Testis (tissue), 3 donors: ENCODE data around the gene GMDS. TPM values are rescaled to one million over a fixed set of nuclear protein-coding genes. Genes with fewer than 3 reads are reported as not detected.
A peak's percentile ranks its signal among the peaks of the same experiment; 100 is the strongest.

Source experiments
- DNase-seq: peaks from one replicate; pipeline ENCODE4 v3.0.0-alpha.2; 2019
- H3K27ac ChIP-seq, 2 donors: fragments of 200-600 bp; sonication (generic); one replicate each; pipeline ENCODE4 v1.5.1; 2019
- H3K27me3 ChIP-seq: fragments of 200-600 bp; sonication (generic); one replicate; pipeline ENCODE4 v1.5.1; 2019
- H3K36me3 ChIP-seq: fragments of 200-600 bp; sonication (generic); one replicate; pipeline ENCODE4 v1.5.1; 2017; ENCODE audit warnings: low read depth; ENCODE audit errors: missing control alignments
- H3K4me1 ChIP-seq: fragments of 200-600 bp; sonication (generic); one replicate; pipeline ENCODE4 v1.5.1; 2019
- H3K4me3 ChIP-seq, 2 donors: fragments of 200-600 bp; sonication (generic); one replicate each; pipeline ENCODE4 v1.5.1; 2017 to 2019
- H3K9me3 ChIP-seq: fragments of 200-600 bp; sonication (generic); one replicate; pipeline ENCODE4 v1.5.1; 2017
- CTCF ChIP-seq, 3 experiments: fragments of 450-650 bp in 2 of 3; fragments of 200-600 bp in 1 of 3; sonication (generic) in 1 of 3; IDR thresholded peaks; one replicate each; pipeline ENCODE4 v1.5.1; 2016 to 2019; ENCODE audit warnings: antibody characterized with exemption in 3 of 3, mild to moderate bottlenecking in 2 of 3, moderate library complexity in 1 of 3
- POLR2A ChIP-seq: fragments of 450-650 bp; IDR thresholded peaks from one replicate; pipeline ENCODE4 v1.6.1; 2017; ENCODE audit warnings: antibody characterized with exemption, mild to moderate bottlenecking, moderate library complexity
- WGBS, 2 donors: methylation state at CpG; one replicate each; pipeline ENCODE4 v1.1.5; 2018; 5-methylcytosine and 5-hydroxymethylcytosine counted together
- intact Hi-C: fragments of 100-400 bp; cut with DNase I; formaldehyde crosslinking; loops from one replicate; pipeline ENCODE4 v1.15.1; 2023; ENCODE audit warnings: low total_unique reads
- polyA plus RNA-seq: library from polyadenylated mRNA; stranded (reverse); fragments of 350-450 nt; fragmentation: Illumina TruSeq; extraction: RNeasy Lipid Tissue Mini Kit (QIAGEN cat#74804); gene quantifications from one replicate; pipeline ENCODE4 v1.2.3, GENCODE V29; 2014; ENCODE audit warnings: low read depth, low replicate concordance; ENCODE audit not compliant: insufficient read depth
- total RNA-seq, 2 donors: library from RNA; depleted of rRNA; stranded (reverse); fragments of >200 nt; gene quantifications; one replicate each; pipeline ENCODE4 v1.2.3, GENCODE V29; 2016

The GMDS gene
- total and polyA plus RNA-seq, 3 donors from 2014 or later = 19.6 to 31.1 (median 22.2) TPM

GRCh38 chr6:2197984-2198383, 47.4 kb downstream of the GMDS start:
- Histone ChIP-seq H3K4me3 (no peak overlapping the region), H3K9me3 (no peaks in the 10 kb centered on the region), H3K36me3 (no peaks in the 10 kb centered on the region), H3K27me3 (no peaks in the 10 kb centered on the region), H3K4me1 (no peaks in the 10 kb centered on the region), H3K27ac (no peak overlapping the region)
- no peak for DNase-seq
- TF ChIP-seq CTCF (IDR thresholded peaks at IDR 0.05) (no peak), POLR2A (no peak)
- intact Hi-C loops = loop anchor here (5.0 kb wide), 1 partner anchor 596 kb away; no protein-coding TSS in a partner anchor
- WGBS, 2 donors = 81 to 95% methylated on average over 4 of the region's 4 CpGs

- peak; percentile 28 for DNase-seq
- Histone ChIP-seq H3K9me3 (no peaks in the 10 kb centered on the region), H3K27me3 (no peaks in the 10 kb centered on the region), H3K36me3 (no peaks in the 10 kb centered on the region), H3K27ac (no peak overlapping the region), H3K4me1 (no peaks in the 10 kb centered on the region), H3K4me3 (no peak overlapping the region)
- 67 to 73% methylated on average over 7 of the region's 7 CpGs for WGBS, 2 donors
- TF ChIP-seq CTCF (IDR thresholded peaks at IDR 0.05) = no peak
- no peak for TF ChIP-seq POLR2A
- intact Hi-C loops = loop anchor here (5.0 kb wide), 1 partner anchor 595 kb away; no protein-coding TSS in a partner anchor
These were observed 48.2 kb downstream of the GMDS start for GRCh38 chr6:2197177-2197671.

GRCh38 chr6:2196079-2196679, 49.2 kb downstream of the GMDS start:
- no peak overlapping the region for H3K4me3 ChIP-seq
- peak; percentile 53 for DNase-seq
- H3K27ac ChIP-seq = no peak overlapping the region
- 29 to 42% methylated on average over 1 of the region's 1 CpG for WGBS, 2 donors
- no peaks in the 10 kb centered on the region for H3K4me1 ChIP-seq
- intact Hi-C loops = loop anchor here (5.0 kb wide), 1 partner anchor 594 kb away; no protein-coding TSS in a partner anchor
- H3K9me3 ChIP-seq = no peaks in the 10 kb centered on the region
- H3K27me3 ChIP-seq = no peaks in the 10 kb centered on the region
- no peaks in the 10 kb centered on the region for H3K36me3 ChIP-seq
- TF ChIP-seq POLR2A (no peak), CTCF (IDR thresholded peaks at IDR 0.05) (peak; percentile 60 to 64 (median 63))

GRCh38 chr6:2194643-2195042, 50.8 kb downstream of the GMDS start:
- H3K9me3 ChIP-seq = no peaks in the 10 kb centered on the region
- TF ChIP-seq POLR2A (no peak), CTCF (IDR thresholded peaks at IDR 0.05) (no peak)
- H3K4me3 ChIP-seq = no peak overlapping the region
- no peak for DNase-seq
- H3K27me3 ChIP-seq = no peaks in the 10 kb centered on the region
- no peak overlapping the region for H3K27ac ChIP-seq
- WGBS, 2 donors = 62% methylated on average over 4 of the region's 4 CpGs
- H3K4me1 ChIP-seq = no peaks in the 10 kb centered on the region
- H3K36me3 ChIP-seq = no peaks in the 10 kb centered on the region
- intact Hi-C loops = loop anchor here (5.0 kb wide), 1 partner anchor 592 kb away; no protein-coding TSS in a partner anchor

- TF ChIP-seq POLR2A = no peak
- Histone ChIP-seq H3K4me3 (no peak overlapping the region), H3K36me3 (no peaks in the 10 kb centered on the region), H3K4me1 (no peaks in the 10 kb centered on the region), H3K9me3 (no peaks in the 10 kb centered on the region), H3K27ac (no peak overlapping the region), H3K27me3 (no peaks in the 10 kb centered on the region)
- no peak for DNase-seq
- WGBS, 2 donors = 87 to 97% methylated on average over 5 of the region's 5 CpGs
- intact Hi-C loops = no loop called here
These were observed 51.5 kb downstream of the GMDS start for GRCh38 chr6:2193931-2194330.
